Measurements from ENCODE around the gene PRR12.
"Not testable (repeated sequence)": the region's sequence is repeated elsewhere in the genome, so short reads cannot be mapped to it uniquely, and the experiment has no call there.

- TF ChIP-seq CTCF, POLR2A (IDR thresholded peaks at IDR 0.05): not testable (repeated sequence)
Measured at GRCh38 chr19:49633273-49633672, 42.3 kb downstream of the PRR12 start.

Data from Peyer's patch (tissue), 4 donors.